Fibroblast of villous mesenchyme (primary cell): ENCODE results near the gene ENTREP1. TPM values are rescaled to one million over a fixed set of nuclear protein-coding genes. Genes with fewer than 3 reads are reported as not detected.

Source experiments
- DNase-seq: peaks from one replicate; pipeline ENCODE4 v3.0.0-alpha.2; 2010; ENCODE audit warnings: low read depth
- H3K4me3 ChIP-seq: 2 replicates; pipeline ENCODE4 v1.5.1; 2011; ENCODE audit warnings: low read depth, mild to moderate bottlenecking, low read length
- CTCF ChIP-seq: IDR thresholded peaks from 2 replicates; pipeline ENCODE4 v1.5.1; 2012; ENCODE audit warnings: low read depth, mild to moderate bottlenecking, low read length; ENCODE audit not compliant: insufficient read depth
- total RNA-seq: library from RNA; depleted of rRNA; stranded (reverse); fragments of >200 nt; gene quantifications from 2 replicates; pipeline ENCODE4 v1.2.3, GENCODE V29; 2012

Gene ENTREP1
- total RNA-seq, 1 donor, result not detected

- TF ChIP-seq CTCF, result no peak
- DNase-seq, result no peak
- no peak overlapping the region for H3K4me3 ChIP-seq
Observed at GRCh38 chr9:69388596-69388995, 63.6 kb downstream of the ENTREP1 start.

- TF ChIP-seq CTCF, result no peak
- H3K4me3 ChIP-seq, result no peak overlapping the region
- no peak for DNase-seq
Observed at GRCh38 chr9:69389437-69389995, 64.5 kb downstream of the ENTREP1 start.

GRCh38 chr9:69391487-69391886 is 66.5 kb downstream of the ENTREP1 start:
- no peak for DNase-seq
- no peak for TF ChIP-seq CTCF
- no peak overlapping the region for H3K4me3 ChIP-seq

- DNase-seq, result no peak
- TF ChIP-seq CTCF, result no peak
- no peak overlapping the region for H3K4me3 ChIP-seq
Observed at GRCh38 chr9:69391946-69392345, 66.9 kb downstream of the ENTREP1 start.

GRCh38 chr9:69392826-69393225 is 67.8 kb downstream of the ENTREP1 start:
- H3K4me3 ChIP-seq, result no peak overlapping the region
- no peak for TF ChIP-seq CTCF
- no peak for DNase-seq

- no peak for DNase-seq
- H3K4me3 ChIP-seq, result no peak overlapping the region
- TF ChIP-seq CTCF, result no peak
Observed at GRCh38 chr9:69393425-69393824, 68.4 kb downstream of the ENTREP1 start.

- DNase-seq, result no peak
- H3K4me3 ChIP-seq, result no peak overlapping the region
- no peak for TF ChIP-seq CTCF
Observed at GRCh38 chr9:69395718-69396117, 70.7 kb downstream of the ENTREP1 start.
